ENCODE measurements around the gene SDR42E2. TPM values are rescaled to one million over a fixed set of nuclear protein-coding genes. Genes with fewer than 3 reads are reported as not detected.

SDR42E2 gene
- polyA plus RNA-seq, 1 donor from 2014 or later, result not detected

DNA sequence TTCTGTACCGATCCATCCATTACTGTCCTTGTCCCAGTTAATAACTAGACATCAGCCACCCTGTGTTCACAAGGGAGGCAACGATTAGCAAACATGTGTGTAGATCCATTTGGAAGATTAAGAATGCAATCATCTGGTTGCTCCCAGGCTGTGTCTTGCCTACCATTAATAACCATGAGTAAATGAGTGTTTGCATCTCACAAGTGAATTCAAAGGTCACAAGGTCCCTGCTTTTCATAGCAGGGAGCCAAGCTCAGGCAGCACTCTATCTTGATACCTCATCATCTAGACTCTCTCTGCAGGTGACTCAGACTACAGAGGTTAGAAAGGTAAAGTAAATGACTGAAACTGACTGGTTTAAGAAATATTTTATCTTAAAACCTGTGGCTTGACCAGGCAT is 44.7 kb upstream of the SDR42E2 start:
- H4K20me1 ChIP-seq (ENCODE audit: insufficient read depth), result no peaks in the 10 kb centered on the region
- H3K9me3 ChIP-seq (ENCODE audit: low read length), result no peaks in the 10 kb centered on the region
- H2AFZ ChIP-seq (ENCODE audit: low read depth, low read length), result no peak overlapping the region
- H3K4me3 ChIP-seq (ENCODE audit: low read length), result no peak overlapping the region
- no peaks in the 10 kb centered on the region for H3K9me2 ChIP-seq (ENCODE audit: insufficient read depth, low read length)
- no peaks in the 10 kb centered on the region for H3K27me3 ChIP-seq (ENCODE audit: insufficient read depth, low read depth, low read length)
- H3K36me3 ChIP-seq (ENCODE audit: insufficient read depth, low read length), result no peaks in the 10 kb centered on the region
- H3K79me2 ChIP-seq (replicated peaks; ENCODE audit: insufficient read depth, low read length), result no peaks in the 10 kb centered on the region
- no peak overlapping the region for H3K27ac ChIP-seq (ENCODE audit: low read length)
- H3F3A ChIP-seq (ENCODE audit: insufficient read depth, low read length, poor library complexity, severe bottlenecking), result no peaks in the 10 kb centered on the region
- no peak overlapping the region for H3K4me2 ChIP-seq (ENCODE audit: low read length)
- TF ChIP-seq SMC3 (conservative IDR thresholded peaks at IDR 0.05; ENCODE audit: poor library complexity) (no peak), POLR2AphosphoS5 (IDR thresholded peaks at IDR 0.05) (peak; percentile 62)
- TF ChIP-seq, protein P1, sequence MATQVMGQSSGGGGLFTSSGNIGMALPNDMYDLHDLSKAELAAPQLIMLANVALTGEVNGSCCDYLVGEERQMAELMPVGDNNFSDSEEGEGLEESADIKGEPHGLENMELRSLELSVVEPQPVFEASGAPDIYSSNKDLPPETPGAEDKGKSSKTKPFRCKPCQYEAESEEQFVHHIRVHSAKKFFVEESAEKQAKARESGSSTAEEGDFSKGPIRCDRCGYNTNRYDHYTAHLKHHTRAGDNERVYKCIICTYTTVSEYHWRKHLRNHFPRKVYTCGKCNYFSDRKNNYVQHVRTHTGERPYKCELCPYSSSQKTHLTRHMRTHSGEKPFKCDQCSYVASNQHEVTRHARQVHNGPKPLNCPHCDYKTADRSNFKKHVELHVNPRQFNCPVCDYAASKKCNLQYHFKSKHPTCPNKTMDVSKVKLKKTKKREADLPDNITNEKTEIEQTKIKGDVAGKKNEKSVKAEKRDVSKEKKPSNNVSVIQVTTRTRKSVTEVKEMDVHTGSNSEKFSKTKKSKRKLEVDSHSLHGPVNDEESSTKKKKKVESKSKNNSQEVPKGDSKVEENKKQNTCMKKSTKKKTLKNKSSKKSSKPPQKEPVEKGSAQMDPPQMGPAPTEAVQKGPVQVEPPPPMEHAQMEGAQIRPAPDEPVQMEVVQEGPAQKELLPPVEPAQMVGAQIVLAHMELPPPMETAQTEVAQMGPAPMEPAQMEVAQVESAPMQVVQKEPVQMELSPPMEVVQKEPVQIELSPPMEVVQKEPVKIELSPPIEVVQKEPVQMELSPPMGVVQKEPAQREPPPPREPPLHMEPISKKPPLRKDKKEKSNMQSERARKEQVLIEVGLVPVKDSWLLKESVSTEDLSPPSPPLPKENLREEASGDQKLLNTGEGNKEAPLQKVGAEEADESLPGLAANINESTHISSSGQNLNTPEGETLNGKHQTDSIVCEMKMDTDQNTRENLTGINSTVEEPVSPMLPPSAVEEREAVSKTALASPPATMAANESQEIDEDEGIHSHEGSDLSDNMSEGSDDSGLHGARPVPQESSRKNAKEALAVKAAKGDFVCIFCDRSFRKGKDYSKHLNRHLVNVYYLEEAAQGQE (IDR thresholded peaks at IDR 0.05; ENCODE audit: borderline replicate concordance), result no peak
- H3K9ac ChIP-seq (ENCODE audit: low read length), result no peak overlapping the region

DNA sequence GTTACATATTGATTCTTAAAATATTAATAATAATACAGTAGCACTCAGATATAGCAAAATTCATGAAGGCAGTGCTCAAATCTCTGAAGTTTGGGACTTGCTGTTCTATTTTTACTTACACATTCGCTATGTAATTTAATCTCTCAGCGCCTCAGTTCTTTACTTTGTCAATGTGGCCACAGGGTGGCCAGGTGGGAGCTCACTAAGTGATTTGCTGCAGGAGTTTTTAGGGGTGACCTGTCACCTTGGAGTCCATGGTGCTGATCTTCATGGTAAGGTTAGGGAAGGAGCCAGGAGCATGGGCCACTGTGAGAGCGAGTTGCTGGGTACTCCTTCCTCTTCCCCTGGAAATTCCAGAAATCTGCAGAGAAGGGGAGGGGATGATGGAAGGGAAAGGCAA is 41.9 kb upstream of the SDR42E2 start:
- H3K79me2 ChIP-seq (replicated peaks; ENCODE audit: insufficient read depth, low read length), result no peaks in the 10 kb centered on the region
- no peak overlapping the region for H3K4me3 ChIP-seq (ENCODE audit: low read length)
- TF ChIP-seq SMC3 (conservative IDR thresholded peaks at IDR 0.05; ENCODE audit: poor library complexity) (no peak), POLR2AphosphoS5 (IDR thresholded peaks at IDR 0.05) (no peak), EZH2 (IDR thresholded peaks at IDR 0.05; ENCODE audit: borderline replicate concordance, insufficient read depth, low read length, poor library complexity, severe bottlenecking) (no peak), CTCF (IDR thresholded peaks at IDR 0.05; ENCODE audit: poor library complexity, severe bottlenecking) (no peak), EP300 (conservative IDR thresholded peaks at IDR 0.05; ENCODE audit: poor library complexity, severe bottlenecking) (no peak), MXI1 (conservative IDR thresholded peaks at IDR 0.05; ENCODE audit: poor library complexity, severe bottlenecking) (no peak), RAD21 (conservative IDR thresholded peaks at IDR 0.05) (no peak), TAF1 (IDR thresholded peaks at IDR 0.05; ENCODE audit: low read depth) (no peak)
- TF ChIP-seq, protein P1 (IDR thresholded peaks at IDR 0.05; ENCODE audit: borderline replicate concordance), result no peak
- no peak overlapping the region for H3K27ac ChIP-seq (ENCODE audit: low read length)
- no peaks in the 10 kb centered on the region for H4K20me1 ChIP-seq (ENCODE audit: insufficient read depth)
- no peak overlapping the region for H3K4me2 ChIP-seq (ENCODE audit: low read length)
- no peaks in the 10 kb centered on the region for H3K27me3 ChIP-seq (ENCODE audit: insufficient read depth, low read depth, low read length)
- H3K9me2 ChIP-seq (ENCODE audit: insufficient read depth, low read length), result no peaks in the 10 kb centered on the region
- no peaks in the 10 kb centered on the region for H3K9me3 ChIP-seq (ENCODE audit: low read length)
- H3K36me3 ChIP-seq (ENCODE audit: insufficient read depth, low read length), result no peaks in the 10 kb centered on the region
- H3K9ac ChIP-seq (ENCODE audit: low read length), result no peak overlapping the region
- no peak overlapping the region for H2AFZ ChIP-seq (ENCODE audit: low read depth, low read length)
- no peaks in the 10 kb centered on the region for H3F3A ChIP-seq (ENCODE audit: insufficient read depth, low read length, poor library complexity, severe bottlenecking)

All from neural cell (in vitro differentiated cells).